HG02852 (cell line): ENCODE data around the gene TIMM17A.
A peak's percentile ranks its signal among the peaks of the same experiment; 100 is the strongest.

Source experiments
- ATAC-seq: cut with Tn5 transposase; IDR thresholded peaks from one replicate; pipeline ENCODE4 v1.9.1; 2021; ENCODE audit warnings: mild to moderate bottlenecking, moderate library complexity; ENCODE audit not compliant: unreplicated experiment

Gene TIMM17A

GRCh38 chr1:201982623-201983379 is 27.5 kb downstream of the TIMM17A start, which contains the start of gene RNPEP:
Gene RNPEP, plus strand, starts transcription at chr1:201982648. Its CDS starts 19 bp downstream, at chr1:201982667.
- ATAC-seq: peak; percentile 83

GRCh38 chr1:201983380-201983805 is 28.1 kb downstream of the TIMM17A start:
- no peak for ATAC-seq

- ATAC-seq: no peak
Measured at GRCh38 chr1:201984446-201984845, 29.1 kb downstream of the TIMM17A start.

- ATAC-seq: no peak
Measured at GRCh38 chr1:201985355-201985754, 30.1 kb downstream of the TIMM17A start.

- no peak for ATAC-seq
Measured at GRCh38 chr1:201988601-201989000, 33.3 kb downstream of the TIMM17A start.

- ATAC-seq: no peak
Measured at GRCh38 chr1:201989354-201990128, 34.2 kb downstream of the TIMM17A start.

GRCh38 chr1:201990427-201990826 is 35.1 kb downstream of the TIMM17A start:
- no peak for ATAC-seq

GRCh38 chr1:201999625-202000238 is 44.4 kb downstream of the TIMM17A start:
- ATAC-seq: no peak

GRCh38 chr1:202002507-202002906 is 47.2 kb downstream of the TIMM17A start:
- ATAC-seq: no peak

GRCh38 chr1:202004711-202005110 is 49.4 kb downstream of the TIMM17A start:
- ATAC-seq: no peak

GRCh38 chr1:202005958-202006357 is 50.7 kb downstream of the TIMM17A start:
- no peak for ATAC-seq

GRCh38 chr1:202007304-202007703 is 52.0 kb downstream of the TIMM17A start:
- no peak for ATAC-seq

- ATAC-seq: no peak
Measured at GRCh38 chr1:202007805-202008489, 52.6 kb downstream of the TIMM17A start.

- peak; percentile 41 for ATAC-seq
Measured at GRCh38 chr1:202009326-202010179, 54.2 kb downstream of the TIMM17A start.

- ATAC-seq: peak; percentile 77
Measured at GRCh38 chr1:202010180-202011015, 55.1 kb downstream of the TIMM17A start, which contains the start of gene ELF3. Gene ELF3, plus strand, starts transcription at chr1:202010587. Its CDS starts 550 bp downstream, at chr1:202011137.

- no peak for ATAC-seq
Measured at GRCh38 chr1:202011994-202012393, 56.7 kb downstream of the TIMM17A start.

GRCh38 chr1:202012544-202013478 is 57.5 kb downstream of the TIMM17A start:
- no peak for ATAC-seq

- ATAC-seq: no peak
Measured at GRCh38 chr1:202013603-202014002, 58.3 kb downstream of the TIMM17A start.
